ENCODE results near the gene TMPRSS12.
"Not testable (repeated sequence)": the region's sequence is repeated elsewhere in the genome, so short reads cannot be mapped to it uniquely, and the experiment has no call there.

GRCh38 chr12:50908479-50908878 is 65.8 kb downstream of the TMPRSS12 start:
- not testable (repeated sequence) for TF ChIP-seq CTCF (IDR thresholded peaks at IDR 0.05 in 8 of 11, conservative IDR thresholded peaks at IDR 0.05 in 3 of 11); POLR2A (IDR thresholded peaks at IDR 0.05); POLR2AphosphoS5 (IDR thresholded peaks at IDR 0.05)

Data from spleen (tissue), 7 donors.